GM23338 (cell line): ENCODE results near the gene PATE4. TPM values are rescaled to one million over a fixed set of nuclear protein-coding genes. Genes with fewer than 3 reads are reported as not detected.

Experiments used
- ATAC-seq: fragments of 200-7000 bp; cut with Tn5 transposase; 3 replicates; pipeline ENCODE4 v1.9.1; 2020
- DNase-seq: peaks from one replicate; pipeline ENCODE4 v3.0.0-alpha.2; 2015; ENCODE audit warnings: low spot score
- H2AFZ ChIP-seq: fragments of 200-600 bp; sonication (generic); 2 replicates; pipeline ENCODE4 v1.8.0; 2016; ENCODE audit warnings: antibody characterized with exemption, mild to moderate bottlenecking, moderate library complexity
- H3F3A ChIP-seq: fragments of 200-600 bp; sonication (generic); replicated peaks from 2 replicates; pipeline ENCODE4 v1.8.0; 2017; ENCODE audit warnings: antibody characterized with exemption, mixed run types, low read depth
- H3K27ac ChIP-seq: fragments of 200-600 bp; sonication (generic); 2 replicates; pipeline ENCODE4 v1.6.1; 2016; ENCODE audit warnings: low read depth
- H3K27me3 ChIP-seq: fragments of 200-600 bp; sonication (generic); 2 replicates; pipeline ENCODE4 v1.8.0; 2016; ENCODE audit warnings: mild to moderate bottlenecking, mixed run types, moderate library complexity; ENCODE audit not compliant: insufficient read depth
- H3K36me3 ChIP-seq: fragments of 200-600 bp; sonication (generic); 2 replicates; pipeline ENCODE4 v1.8.0; 2016; ENCODE audit warnings: mild to moderate bottlenecking; ENCODE audit not compliant: insufficient read depth
- H3K4me1 ChIP-seq: fragments of 200-600 bp; sonication (generic); 2 replicates; pipeline ENCODE4 v1.8.0; 2016; ENCODE audit warnings: mild to moderate bottlenecking, moderate library complexity; ENCODE audit not compliant: insufficient read depth
- H3K4me2 ChIP-seq: fragments of 200-600 bp; sonication (generic); 2 replicates; pipeline ENCODE4 v1.7.1; 2017; ENCODE audit warnings: mixed run types
- H3K4me3 ChIP-seq: fragments of 200-600 bp; sonication (generic); 2 replicates; pipeline ENCODE4 v1.6.1; 2016; ENCODE audit warnings: mixed run types
- H3K79me2 ChIP-seq: fragments of 200-600 bp; sonication (generic); replicated peaks from 2 replicates; pipeline ENCODE4 v1.8.0; 2017; ENCODE audit warnings: mild to moderate bottlenecking; ENCODE audit not compliant: insufficient read depth
- H3K9me2 ChIP-seq: fragments of 200-600 bp; sonication (generic); 2 replicates; pipeline ENCODE4 v1.8.0; 2017; ENCODE audit not compliant: insufficient read depth
- H4K20me1 ChIP-seq: fragments of 200-600 bp; sonication (generic); replicated peaks from 2 replicates; pipeline ENCODE4 v1.8.0; 2017; ENCODE audit warnings: mild to moderate bottlenecking; ENCODE audit not compliant: insufficient read depth
- H3K27ac Mint-ChIP-seq: 2 replicates; pipeline ENCODE4 v1.8.0; 2020; ENCODE audit warnings: inconsistent platforms, mild to moderate bottlenecking, moderate library complexity, mixed read lengths
- H3K27me3 Mint-ChIP-seq: 3 replicates; pipeline ENCODE4 v1.8.0; 2022; ENCODE audit warnings: low read depth, mild to moderate bottlenecking, moderate library complexity, mixed read lengths, inconsistent platforms; ENCODE audit not compliant: insufficient read depth, poor library complexity
- H3K36me3 Mint-ChIP-seq: 3 replicates; pipeline ENCODE4 v1.8.0; 2021; ENCODE audit warnings: low read depth, mild to moderate bottlenecking, inconsistent platforms, moderate library complexity, mixed read lengths
- H3K4me1 Mint-ChIP-seq: 3 replicates; pipeline ENCODE4 v1.8.0; 2020; ENCODE audit warnings: mild to moderate bottlenecking, inconsistent platforms, mixed read lengths
- H3K4me3 Mint-ChIP-seq: 3 replicates; pipeline ENCODE4 v1.8.0; 2021; ENCODE audit warnings: moderate library complexity, mild to moderate bottlenecking, inconsistent platforms, mixed read lengths
- H3K9me3 Mint-ChIP-seq: 3 replicates; pipeline ENCODE4 v1.8.0; 2020; ENCODE audit warnings: moderate library complexity, mild to moderate bottlenecking, inconsistent platforms, mixed read lengths
- ETS1 ChIP-seq: IDR thresholded peaks from 2 replicates; pipeline ENCODE4 v1.6.1; 2016; ENCODE audit warnings: antibody characterized with exemption
- POLR2AphosphoS5 ChIP-seq: IDR thresholded peaks from 2 replicates; pipeline ENCODE4 v1.6.1; 2016; ENCODE audit warnings: antibody characterized with exemption, low read depth
- STAT1 ChIP-seq: IDR thresholded peaks from one replicate; pipeline ENCODE4 v1.6.1; 2016; ENCODE audit warnings: antibody characterized with exemption; ENCODE audit not compliant: unreplicated experiment
- ZNF331 ChIP-seq: fragments of 250-450 bp; sonication (Bioruptor Pico); IDR thresholded peaks from 2 replicates; pipeline ENCODE4 v1.5.0; 2020; ENCODE audit warnings: low read depth, mild to moderate bottlenecking, moderate library complexity
- long read RNA-seq: library from polyadenylated mRNA; unstranded; transcript quantifications from one replicate; pipeline ENCODE4 v2.0.0, GENCODE V29; 2020; ENCODE audit not compliant: unreplicated experiment
- polyA plus RNA-seq: library from polyadenylated mRNA; unstranded; fragments of >200 nt; fragmentation: Nextera tagmentation; extraction: Ambion mirVana; gene quantifications from 2 replicates; pipeline ENCODE4 v1.2.1, GENCODE V29; 2016
- total RNA-seq: library from RNA; depleted of rRNA; stranded (reverse); fragments of >200 nt; shearing (Covaris generic); gene quantifications from 2 replicates; pipeline ENCODE4 v1.2.3, GENCODE V29; 2014; rRNA removed
- TF ChIP-seq, protein P1 (sequence below): fragments of 250-450 bp; sonication (Bioruptor Pico); IDR thresholded peaks from 2 replicates; pipeline ENCODE4 v1.5.0; 2020; ENCODE audit warnings: mild to moderate bottlenecking, moderate library complexity

Gene PATE4, protein sequence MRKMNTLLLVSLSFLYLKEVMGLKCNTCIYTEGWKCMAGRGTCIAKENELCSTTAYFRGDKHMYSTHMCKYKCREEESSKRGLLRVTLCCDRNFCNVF
- total RNA-seq (not detected in 2 replicates), polyA plus RNA-seq (not detected in 2 replicates)
- long read RNA-seq = 0 reads

GRCh38 chr11:125833016-125833415, at the start of gene PATE4:
PATE4 (plus strand) TSS chr11:125833316; CDS start chr11:125833360, 44 bp downstream.
- Histone ChIP-seq H3K9me2 (no peaks in the 10 kb centered on the region), H3K4me2 (no peak within 1 kb of the TSS), H3F3A (no peaks in the 10 kb centered on the region), H3K79me2 (no peaks in the 10 kb centered on the region), H3K4me1 (no peaks in the 10 kb centered on the region), H3K4me3 (no peak within 1 kb of the TSS), H3K27ac (no peak within 1 kb of the TSS), H3K36me3 (no peaks in the 10 kb centered on the region), H4K20me1 (no peaks in the 10 kb centered on the region), H3K27me3 (no peaks in the 10 kb centered on the region), H2AFZ (no peak within 1 kb of the TSS)
- peaks cover 11% of the 10 kb centered on the region for H3K9me3 Mint-ChIP-seq
- H3K36me3 Mint-ChIP-seq = no peaks in the 10 kb centered on the region
- H3K27ac Mint-ChIP-seq = no peak within 1 kb of the TSS
- no peak for ATAC-seq
- no peak within 1 kb of the TSS for H3K4me3 Mint-ChIP-seq
- no peak for DNase-seq
- TF ChIP-seq ZNF331 (CRISPR knock-in tag) = no peak
- no peak for TF ChIP-seq STAT1
- no peak for TF ChIP-seq ETS1
- TF ChIP-seq, protein P1, sequence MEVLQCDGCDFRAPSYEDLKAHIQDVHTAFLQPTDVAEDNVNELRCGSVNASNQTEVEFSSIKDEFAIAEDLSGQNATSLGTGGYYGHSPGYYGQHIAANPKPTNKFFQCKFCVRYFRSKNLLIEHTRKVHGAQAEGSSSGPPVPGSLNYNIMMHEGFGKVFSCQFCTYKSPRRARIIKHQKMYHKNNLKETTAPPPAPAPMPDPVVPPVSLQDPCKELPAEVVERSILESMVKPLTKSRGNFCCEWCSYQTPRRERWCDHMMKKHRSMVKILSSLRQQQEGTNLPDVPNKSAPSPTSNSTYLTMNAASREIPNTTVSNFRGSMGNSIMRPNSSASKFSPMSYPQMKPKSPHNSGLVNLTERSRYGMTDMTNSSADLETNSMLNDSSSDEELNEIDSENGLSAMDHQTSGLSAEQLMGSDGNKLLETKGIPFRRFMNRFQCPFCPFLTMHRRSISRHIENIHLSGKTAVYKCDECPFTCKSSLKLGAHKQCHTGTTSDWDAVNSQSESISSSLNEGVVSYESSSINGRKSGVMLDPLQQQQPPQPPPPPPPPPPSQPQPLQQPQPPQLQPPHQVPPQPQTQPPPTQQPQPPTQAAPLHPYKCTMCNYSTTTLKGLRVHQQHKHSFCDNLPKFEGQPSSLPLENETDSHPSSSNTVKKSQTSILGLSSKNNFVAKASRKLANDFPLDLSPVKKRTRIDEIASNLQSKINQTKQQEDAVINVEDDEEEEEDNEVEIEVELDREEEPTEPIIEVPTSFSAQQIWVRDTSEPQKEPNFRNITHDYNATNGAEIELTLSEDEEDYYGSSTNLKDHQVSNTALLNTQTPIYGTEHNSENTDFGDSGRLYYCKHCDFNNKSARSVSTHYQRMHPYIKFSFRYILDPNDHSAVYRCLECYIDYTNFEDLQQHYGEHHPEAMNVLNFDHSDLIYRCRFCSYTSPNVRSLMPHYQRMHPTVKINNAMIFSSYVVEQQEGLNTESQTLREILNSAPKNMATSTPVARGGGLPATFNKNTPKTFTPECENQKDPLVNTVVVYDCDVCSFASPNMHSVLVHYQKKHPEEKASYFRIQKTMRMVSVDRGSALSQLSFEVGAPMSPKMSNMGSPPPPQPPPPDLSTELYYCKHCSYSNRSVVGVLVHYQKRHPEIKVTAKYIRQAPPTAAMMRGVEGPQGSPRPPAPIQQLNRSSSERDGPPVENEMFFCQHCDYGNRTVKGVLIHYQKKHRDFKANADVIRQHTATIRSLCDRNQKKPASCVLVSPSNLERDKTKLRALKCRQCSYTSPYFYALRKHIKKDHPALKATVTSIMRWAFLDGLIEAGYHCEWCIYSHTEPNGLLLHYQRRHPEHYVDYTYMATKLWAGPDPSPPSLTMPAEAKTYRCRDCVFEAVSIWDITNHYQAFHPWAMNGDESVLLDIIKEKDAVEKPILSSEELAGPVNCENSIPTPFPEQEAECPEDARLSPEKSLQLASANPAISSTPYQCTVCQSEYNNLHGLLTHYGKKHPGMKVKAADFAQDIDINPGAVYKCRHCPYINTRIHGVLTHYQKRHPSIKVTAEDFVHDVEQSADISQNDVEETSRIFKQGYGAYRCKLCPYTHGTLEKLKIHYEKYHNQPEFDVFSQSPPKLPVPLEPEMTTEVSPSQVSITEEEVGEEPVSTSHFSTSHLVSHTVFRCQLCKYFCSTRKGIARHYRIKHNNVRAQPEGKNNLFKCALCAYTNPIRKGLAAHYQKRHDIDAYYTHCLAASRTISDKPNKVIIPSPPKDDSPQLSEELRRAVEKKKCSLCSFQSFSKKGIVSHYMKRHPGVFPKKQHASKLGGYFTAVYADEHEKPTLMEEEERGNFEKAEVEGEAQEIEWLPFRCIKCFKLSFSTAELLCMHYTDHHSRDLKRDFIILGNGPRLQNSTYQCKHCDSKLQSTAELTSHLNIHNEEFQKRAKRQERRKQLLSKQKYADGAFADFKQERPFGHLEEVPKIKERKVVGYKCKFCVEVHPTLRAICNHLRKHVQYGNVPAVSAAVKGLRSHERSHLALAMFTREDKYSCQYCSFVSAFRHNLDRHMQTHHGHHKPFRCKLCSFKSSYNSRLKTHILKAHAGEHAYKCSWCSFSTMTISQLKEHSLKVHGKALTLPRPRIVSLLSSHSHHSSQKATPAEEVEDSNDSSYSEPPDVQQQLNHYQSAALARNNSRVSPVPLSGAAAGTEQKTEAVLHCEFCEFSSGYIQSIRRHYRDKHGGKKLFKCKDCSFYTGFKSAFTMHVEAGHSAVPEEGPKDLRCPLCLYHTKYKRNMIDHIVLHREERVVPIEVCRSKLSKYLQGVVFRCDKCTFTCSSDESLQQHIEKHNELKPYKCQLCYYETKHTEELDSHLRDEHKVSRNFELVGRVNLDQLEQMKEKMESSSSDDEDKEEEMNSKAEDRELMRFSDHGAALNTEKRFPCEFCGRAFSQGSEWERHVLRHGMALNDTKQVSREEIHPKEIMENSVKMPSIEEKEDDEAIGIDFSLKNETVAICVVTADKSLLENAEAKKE (CRISPR knock-in tag) = no peak
- no peak for TF ChIP-seq POLR2AphosphoS5
- H3K4me1 Mint-ChIP-seq = no peaks in the 10 kb centered on the region
- H3K27me3 Mint-ChIP-seq = peaks cover 2% of the 10 kb centered on the region
